HepG2 (cell line): Measurements from ENCODE around the gene PEAK1. TPM values are rescaled to one million over a fixed set of nuclear protein-coding genes. Genes with fewer than 3 reads are reported as not detected.

ENCODE experiments used
- ATAC-seq: fragments of 200-7000 bp; cut with Tn5 transposase; 3 replicates; pipeline ENCODE4 v1.9.1; 2020; ENCODE audit warnings: mild to moderate bottlenecking, moderate library complexity
- BruUV-seq: library from RNA; stranded (reverse); fragments of 400-500 nt; replicated peaks from 2 replicates; lab custom pipeline; 2021; lab: Mats Ljungman, UMichigan
- CTCF ChIA-PET: fragments of 300-600 bp; formaldehyde crosslinking; extraction: SDS; loops from one replicate; lab custom pipeline; 2021; ENCODE audit warnings: low total read pairs, inconsistent platforms, low intra/inter-chr PET ratio; lab: Yijun Ruan, JAX
- POLR2A ChIA-PET: fragments of 350-600 bp; sonication (Branson Sonifier 250); formaldehyde crosslinking; loops from one replicate; lab custom pipeline; 2020; ENCODE audit warnings: antibody characterized with exemption, inconsistent platforms; lab: Yijun Ruan, JAX
- DNase-seq: peaks from one replicate; pipeline ENCODE4 v3.0.0-alpha.2; 2015; ENCODE audit warnings: low spot score
- FAIRE-seq: peaks from 3 replicates; lab custom pipeline; 2011; peaks lifted over from hg19 to GRCh38; lab: Jason Lieb, UNC
- H2AFZ ChIP-seq: one replicate; pipeline ENCODE4 v1.6.1; 2011; ENCODE audit warnings: low read length, inconsistent platforms
- H3K27ac ChIP-seq: fragments of 300-600 bp; 3 replicates; pipeline ENCODE4 v1.8.0; 2011; ENCODE audit warnings: mixed run types, mild to moderate bottlenecking, mixed read lengths, low read length, inconsistent platforms; ENCODE audit not compliant: insufficient read depth; ENCODE audit errors: extremely low read length
- H3K27me3 ChIP-seq, 2 experiments: fragments of 200-600 bp in 1 of 2; 2 replicates in 1 of 2; 3 replicates in 1 of 2; pipeline versions ENCODE4 v1.6.0 to v1.8.0; 2011; ENCODE audit warnings: low read length in 2 of 2, mild to moderate bottlenecking in 2 of 2, moderate library complexity in 2 of 2, inconsistent platforms in 1 of 2; ENCODE audit not compliant: insufficient read depth in 2 of 2, control insufficient read depth in 1 of 2
- H3K36me3 ChIP-seq, 2 experiments: fragments of 200-600 bp in 1 of 2; replicated peaks in 1 of 2; 2 replicates in 1 of 2; 3 replicates in 1 of 2; pipeline versions ENCODE4 v1.5.1 to v1.8.0; 2011; ENCODE audit warnings: low read length in 2 of 2, inconsistent platforms in 1 of 2; ENCODE audit not compliant: insufficient read depth in 2 of 2, control insufficient read depth in 1 of 2
- H3K4me1 ChIP-seq: 2 replicates; pipeline ENCODE4 v1.5.1; 2012; ENCODE audit warnings: low read length, inconsistent platforms; ENCODE audit not compliant: insufficient read depth
- H3K4me2 ChIP-seq: 2 replicates; pipeline ENCODE4 v1.6.0; 2011; ENCODE audit warnings: low read depth, low read length, inconsistent platforms
- H3K4me3 ChIP-seq, 3 experiments: fragments of 200-600 bp in 1 of 3; sonication (generic), shearing (Covaris generic) in 1 of 3; replicated peaks in 1 of 3; 2 replicates each; pipeline ENCODE4 v1.5.1; 2011 to 2016; ENCODE audit warnings: low read length in 3 of 3, inconsistent platforms in 2 of 3, low read depth in 2 of 3, mild to moderate bottlenecking in 2 of 3, control low read depth in 1 of 3, mixed read lengths in 1 of 3; ENCODE audit not compliant: insufficient read depth in 1 of 3
- H3K79me2 ChIP-seq: one replicate; pipeline ENCODE4 v1.6.1; 2011; ENCODE audit warnings: low read length, inconsistent platforms; ENCODE audit not compliant: insufficient read depth
- H3K9ac ChIP-seq: 2 replicates; pipeline ENCODE4 v1.6.0; 2011; ENCODE audit warnings: mild to moderate bottlenecking, low read depth, low read length, inconsistent platforms; ENCODE audit not compliant: insufficient read depth
- H3K9me3 ChIP-seq: 2 replicates; pipeline ENCODE4 v1.5.1; 2012; ENCODE audit warnings: mild to moderate bottlenecking, low read length
- H4K20me1 ChIP-seq: 2 replicates; pipeline ENCODE4 v1.6.0; 2011; ENCODE audit warnings: inconsistent platforms, mild to moderate bottlenecking, low read length, moderate library complexity; ENCODE audit not compliant: insufficient read depth
- BCL6 ChIP-seq: IDR thresholded peaks from 2 replicates; pipeline ENCODE4 v1.6.1; 2016; ENCODE audit warnings: missing genetic modification reagents, missing compliant biosample characterization
- CHD4 ChIP-seq: fragments of 200-600 bp; sonication (generic); IDR thresholded peaks from 2 replicates; pipeline ENCODE4 v1.7.0; 2017; ENCODE audit warnings: mild to moderate bottlenecking, low read length, borderline replicate concordance
- CREB1 ChIP-seq, 2 experiments: fragments of 450-650 bp in 1 of 2; IDR thresholded peaks; 2 replicates each; pipeline ENCODE4 v1.6.1; 2016 to 2017; ENCODE audit warnings: control low read depth in 1 of 2, mild to moderate bottlenecking in 1 of 2, missing compliant biosample characterization in 1 of 2, missing genetic modification characterization in 1 of 2
- HNRNPH1 ChIP-seq: fragments of 200-400 bp; formaldehyde crosslinking; optimal IDR thresholded peaks from 2 replicates; pipeline ENCODE3; 2017; ENCODE audit warnings: mild to moderate bottlenecking, low read depth, low read length
- KDM5B ChIP-seq: sonication (generic); formaldehyde crosslinking; IDR thresholded peaks from 2 replicates; pipeline ENCODE4 v1.4.0; 2020; ENCODE audit warnings: missing genetic modification reagents, mild to moderate bottlenecking, borderline replicate concordance
- SP1 ChIP-seq, 2 experiments: fragments of 450-650 bp in 1 of 2; sonication (generic) in 1 of 2; formaldehyde crosslinking in 1 of 2; IDR thresholded peaks; 2 replicates each; pipeline versions ENCODE4 v1.4.0 to v1.6.1; 2016 to 2020; ENCODE audit warnings: missing genetic modification reagents in 1 of 2
- TMF1 ChIP-seq: sonication (generic); formaldehyde crosslinking; IDR thresholded peaks from 2 replicates; pipeline ENCODE4 v1.8.1; 2022; ENCODE audit warnings: low read depth, missing genetic modification reagents
- ZBTB42 ChIP-seq: sonication (generic); formaldehyde crosslinking; IDR thresholded peaks from 2 replicates; pipeline ENCODE4 v1.5.0; 2020; ENCODE audit warnings: mild to moderate bottlenecking, missing genetic modification reagents
- ZBTB7B ChIP-seq: sonication (generic); formaldehyde crosslinking; IDR thresholded peaks from 2 replicates; pipeline ENCODE4 v1.4.0; 2020; ENCODE audit warnings: missing genetic modification reagents
- ZSCAN20 ChIP-seq: sonication (generic); formaldehyde crosslinking; IDR thresholded peaks from 2 replicates; pipeline ENCODE4 v1.4.0; 2020; ENCODE audit warnings: missing genetic modification reagents, mild to moderate bottlenecking, borderline replicate concordance
- WGBS: methylation state at CpG from one replicate; pipeline ENCODE4 v1.1.6; 2017; ENCODE audit warnings: low lambda C conversion rate; 5-methylcytosine and 5-hydroxymethylcytosine counted together
- in situ Hi-C: cut with HindIII; loops from 2 replicates; pipeline ENCODE4 v1.10.0; 2017; ENCODE audit warnings: low pct_unique_long_range_greater_than_20kb; ENCODE audit not compliant: extremely low pct_ligation_motif_present
- intact Hi-C: fragments of 100-400 bp; cut with micrococcal nuclease; formaldehyde crosslinking; loops from one replicate; pipeline ENCODE4 v1.10.0; 2022; ENCODE audit not compliant: unreplicated experiment
- polyA plus RNA-seq, 8 experiments: library from polyadenylated mRNA; depleted of rRNA in 3 of 8; stranded (reverse) in 7 of 8; unstranded in 1 of 8; fragments of >200 nt; fragmentation: Illumina TruSeq in 4 of 8; extraction: Trizol in 4 of 8; gene quantifications; 2 replicates each; pipeline versions ENCODE4 v1.2.1 to v1.2.3, GENCODE V29; 2011 to 2016; ENCODE audit warnings: low read depth in 4 of 8, missing spikeins in 1 of 8, mixed read lengths in 1 of 8; ENCODE audit not compliant: insufficient read depth in 1 of 8
- total RNA-seq, 5 experiments: library from RNA; depleted of rRNA; stranded (reverse); fragments of >200 nt; fragmentation: Illumina TruSeq; extraction: Trizol; gene quantifications; 2 replicates each; pipeline ENCODE4 v1.2.3, GENCODE V29; 2016; ENCODE audit warnings: low read depth in 1 of 5
- TF ChIP-seq, protein P1 (sequence below): sonication (generic); formaldehyde crosslinking; IDR thresholded peaks from 2 replicates; pipeline ENCODE4 v1.4.0; 2020; ENCODE audit warnings: mild to moderate bottlenecking, missing genetic modification reagents
- TF ChIP-seq, protein P2 (sequence below): sonication (generic); formaldehyde crosslinking; IDR thresholded peaks from 2 replicates; pipeline ENCODE4 v1.5.1; 2020; ENCODE audit warnings: mild to moderate bottlenecking, missing genetic modification reagents, borderline replicate concordance

The PEAK1 gene
- total and polyA plus RNA-seq, 2 of the 13 experiments (the other 11 are each of a cell fraction or from before 2014, with no cell fraction given): 6.0 to 6.6 TPM

- H4K20me1 ChIP-seq: no peaks in the 10 kb centered on the region; the same call in 1 of the 2 replicates
- H3K9me3 ChIP-seq: peaks cover 23% of the 10 kb centered on the region
- BruUV-seq: no TSS peak
- WGBS: 95% methylated on average over 1 of the region's 1 CpG
- ChIA-PET CTCF (no interaction called here), POLR2A (no interaction called here)
- H3K4me1 ChIP-seq: peaks cover 13% of the 10 kb centered on the region; the same call in 1 of the 2 replicates
- no peaks in the 10 kb centered on the region for H3K36me3 ChIP-seq
- intact Hi-C loops: no loop called here
- no peaks in the 10 kb centered on the region for H3K27me3 ChIP-seq
- H2AFZ ChIP-seq: no peak overlapping the region
- no peak overlapping the region for H3K27ac ChIP-seq
- FAIRE-seq (no peak), DNase-seq (no peak), ATAC-seq (no peak)
- no peak overlapping the region for H3K9ac ChIP-seq
- H3K4me3 ChIP-seq: no peak overlapping the region
- no peak overlapping the region for H3K4me2 ChIP-seq
- peaks cover 49% of the 10 kb centered on the region for H3K79me2 ChIP-seq
- in situ Hi-C loops: no loop called here
- TF ChIP-seq TMF1 (no peak), ZBTB42 (no peak), HNRNPH1 (no peak), SP1 (IDR thresholded peaks at IDR 0.05) (no peak), SP1 (CRISPR knock-in tag; IDR thresholded peaks at IDR 0.05) (no peak), KDM5B (no peak), CREB1 (IDR thresholded peaks at IDR 0.05) (no peak), CREB1 (CRISPR knock-in tag; IDR thresholded peaks at IDR 0.05) (no peak), ZBTB7B (no peak), BCL6 (CRISPR knock-in tag) (no peak), ZSCAN20 (CRISPR knock-in tag) (no peak), CHD4 (no peak)
- TF ChIP-seq, protein P1, sequence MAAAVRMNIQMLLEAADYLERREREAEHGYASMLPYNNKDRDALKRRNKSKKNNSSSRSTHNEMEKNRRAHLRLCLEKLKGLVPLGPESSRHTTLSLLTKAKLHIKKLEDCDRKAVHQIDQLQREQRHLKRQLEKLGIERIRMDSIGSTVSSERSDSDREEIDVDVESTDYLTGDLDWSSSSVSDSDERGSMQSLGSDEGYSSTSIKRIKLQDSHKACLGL: no peak
- TF ChIP-seq, protein P2, sequence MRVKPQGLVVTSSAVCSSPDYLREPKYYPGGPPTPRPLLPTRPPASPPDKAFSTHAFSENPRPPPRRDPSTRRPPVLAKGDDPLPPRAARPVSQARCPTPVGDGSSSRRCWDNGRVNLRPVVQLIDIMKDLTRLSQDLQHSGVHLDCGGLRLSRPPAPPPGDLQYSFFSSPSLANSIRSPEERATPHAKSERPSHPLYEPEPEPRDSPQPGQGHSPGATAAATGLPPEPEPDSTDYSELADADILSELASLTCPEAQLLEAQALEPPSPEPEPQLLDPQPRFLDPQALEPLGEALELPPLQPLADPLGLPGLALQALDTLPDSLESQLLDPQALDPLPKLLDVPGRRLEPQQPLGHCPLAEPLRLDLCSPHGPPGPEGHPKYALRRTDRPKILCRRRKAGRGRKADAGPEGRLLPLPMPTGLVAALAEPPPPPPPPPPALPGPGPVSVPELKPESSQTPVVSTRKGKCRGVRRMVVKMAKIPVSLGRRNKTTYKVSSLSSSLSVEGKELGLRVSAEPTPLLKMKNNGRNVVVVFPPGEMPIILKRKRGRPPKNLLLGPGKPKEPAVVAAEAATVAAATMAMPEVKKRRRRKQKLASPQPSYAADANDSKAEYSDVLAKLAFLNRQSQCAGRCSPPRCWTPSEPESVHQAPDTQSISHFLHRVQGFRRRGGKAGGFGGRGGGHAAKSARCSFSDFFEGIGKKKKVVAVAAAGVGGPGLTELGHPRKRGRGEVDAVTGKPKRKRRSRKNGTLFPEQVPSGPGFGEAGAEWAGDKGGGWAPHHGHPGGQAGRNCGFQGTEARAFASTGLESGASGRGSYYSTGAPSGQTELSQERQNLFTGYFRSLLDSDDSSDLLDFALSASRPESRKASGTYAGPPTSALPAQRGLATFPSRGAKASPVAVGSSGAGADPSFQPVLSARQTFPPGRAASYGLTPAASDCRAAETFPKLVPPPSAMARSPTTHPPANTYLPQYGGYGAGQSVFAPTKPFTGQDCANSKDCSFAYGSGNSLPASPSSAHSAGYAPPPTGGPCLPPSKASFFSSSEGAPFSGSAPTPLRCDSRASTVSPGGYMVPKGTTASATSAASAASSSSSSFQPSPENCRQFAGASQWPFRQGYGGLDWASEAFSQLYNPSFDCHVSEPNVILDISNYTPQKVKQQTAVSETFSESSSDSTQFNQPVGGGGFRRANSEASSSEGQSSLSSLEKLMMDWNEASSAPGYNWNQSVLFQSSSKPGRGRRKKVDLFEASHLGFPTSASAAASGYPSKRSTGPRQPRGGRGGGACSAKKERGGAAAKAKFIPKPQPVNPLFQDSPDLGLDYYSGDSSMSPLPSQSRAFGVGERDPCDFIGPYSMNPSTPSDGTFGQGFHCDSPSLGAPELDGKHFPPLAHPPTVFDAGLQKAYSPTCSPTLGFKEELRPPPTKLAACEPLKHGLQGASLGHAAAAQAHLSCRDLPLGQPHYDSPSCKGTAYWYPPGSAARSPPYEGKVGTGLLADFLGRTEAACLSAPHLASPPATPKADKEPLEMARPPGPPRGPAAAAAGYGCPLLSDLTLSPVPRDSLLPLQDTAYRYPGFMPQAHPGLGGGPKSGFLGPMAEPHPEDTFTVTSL (CRISPR knock-in tag): no peak
These were observed 17.0 kb downstream of the PEAK1 start for GRCh38 chr15:77402740-77403379.
